Forelimb muscle (tissue), 1 donor: Measurements from ENCODE around the gene PHB1. TPM values are rescaled to one million over a fixed set of nuclear protein-coding genes. Genes with fewer than 3 reads are reported as not detected.
"Not testable (repeated sequence)": the region's sequence is repeated elsewhere in the genome, so short reads cannot be mapped to it uniquely, and the experiment has no call there.

Experiments used
- DNase-seq: peaks from one replicate; pipeline ENCODE4 v3.0.0-alpha.2; 2013; ENCODE audit warnings: low read depth
- polyA plus RNA-seq: library from polyadenylated mRNA; unstranded; fragments of 120-200 nt; gene quantifications from one replicate; pipeline ENCODE4 v1.2.1, GENCODE V29; 2013; ENCODE audit not compliant: insufficient read length

The PHB1 gene
- polyA plus RNA-seq, 1 donor = 133 TPM

DNA sequence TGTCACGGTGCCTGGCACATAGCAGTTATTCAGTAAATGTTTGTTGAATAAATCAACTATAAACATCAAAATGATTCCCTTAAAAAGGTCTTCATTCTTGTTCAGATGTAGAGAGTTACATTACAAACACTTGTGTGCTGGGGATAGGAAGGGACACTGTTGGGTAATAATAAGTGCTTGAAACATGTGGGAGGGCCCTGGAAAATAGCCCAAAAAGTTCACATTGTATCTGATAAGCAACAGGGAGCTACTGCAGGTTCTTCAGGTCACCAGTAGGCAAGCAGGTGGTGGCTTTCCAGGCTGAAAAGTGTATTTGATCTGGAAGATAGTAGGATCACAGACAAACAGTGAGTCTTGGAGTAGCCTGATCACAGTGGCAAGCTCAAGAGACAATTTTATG is 33.6 kb downstream of the PHB1 start:
- DNase-seq = no peak

DNA sequence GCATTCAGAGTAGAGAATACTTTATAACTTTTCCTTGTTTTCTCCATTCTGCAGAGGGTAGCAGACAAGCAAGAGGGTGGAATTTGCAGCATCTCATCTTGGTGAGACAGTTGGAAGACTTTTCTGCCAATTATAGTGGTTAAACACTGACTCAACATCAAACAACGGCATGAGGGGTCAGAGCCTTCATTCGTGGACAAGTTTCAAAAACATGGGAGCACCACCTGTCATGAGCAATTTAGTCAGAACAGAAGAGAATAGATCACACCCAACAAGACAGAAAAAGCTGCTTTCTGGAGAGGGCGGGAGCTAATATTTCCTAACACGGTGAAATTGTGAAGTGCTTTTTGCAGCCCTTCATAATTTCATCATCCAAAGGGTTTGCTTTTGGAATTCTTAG is 34.8 kb downstream of the PHB1 start:
- no peak for DNase-seq

DNA sequence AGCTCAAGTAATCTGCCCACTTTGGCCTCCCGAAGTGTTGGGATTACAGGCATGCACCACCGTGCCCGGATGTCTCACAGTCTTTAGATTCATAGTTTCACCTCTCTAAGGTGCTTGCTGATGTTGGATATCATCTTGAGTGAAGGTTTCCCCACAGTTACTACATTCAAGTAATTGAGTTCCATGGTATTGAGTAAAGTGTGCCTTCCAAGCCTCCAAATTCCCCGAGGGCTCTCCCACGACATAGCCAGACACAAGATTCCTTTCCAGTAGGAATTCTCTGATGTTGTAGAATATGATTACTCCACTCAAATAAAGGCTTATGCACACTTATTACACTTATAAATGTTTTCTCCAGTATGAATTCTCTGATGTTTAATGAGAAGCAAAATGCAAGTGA is 36.4 kb downstream of the PHB1 start:
- no peak for DNase-seq

DNA sequence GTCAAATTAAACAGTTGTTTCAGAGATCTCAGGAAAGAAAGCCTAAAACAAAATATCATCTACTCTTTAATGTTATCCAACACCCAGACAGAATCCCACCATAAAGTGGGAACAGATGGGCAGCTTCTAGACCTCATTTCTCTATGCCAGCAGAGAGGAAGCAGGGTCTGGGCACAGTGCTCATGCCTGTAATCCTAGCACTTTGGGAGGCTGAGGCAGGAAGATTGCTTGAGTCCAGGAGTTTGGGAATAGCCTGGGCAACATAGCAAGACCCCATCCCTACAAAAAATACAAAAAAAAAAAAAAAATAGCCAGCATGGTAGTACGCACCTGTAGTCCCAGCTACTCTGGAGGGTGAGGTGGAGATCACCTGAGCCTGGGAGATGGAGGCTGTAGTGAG is 39.1 kb downstream of the PHB1 start:
- DNase-seq = no peak

DNA sequence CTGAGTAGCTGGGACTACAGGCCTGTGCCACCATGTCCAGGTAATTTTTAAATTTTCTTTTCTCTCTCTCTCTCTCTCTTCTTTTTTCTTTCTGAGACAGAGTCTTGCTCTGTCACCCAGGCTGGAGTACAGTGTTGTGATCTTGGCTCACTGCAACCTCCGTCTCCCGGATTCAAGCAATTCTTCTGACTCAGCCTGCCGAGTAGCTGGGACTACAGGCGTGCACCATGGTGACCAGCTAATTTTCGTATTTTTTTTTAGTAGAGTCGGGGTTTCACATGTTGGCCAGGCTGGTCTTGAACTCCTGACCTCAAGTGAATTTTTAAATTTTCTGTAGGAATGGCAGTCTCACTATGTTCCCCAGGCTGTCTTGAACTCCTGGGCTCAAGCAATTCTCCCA is 41.6 kb downstream of the PHB1 start:
- DNase-seq = no peak

DNA sequence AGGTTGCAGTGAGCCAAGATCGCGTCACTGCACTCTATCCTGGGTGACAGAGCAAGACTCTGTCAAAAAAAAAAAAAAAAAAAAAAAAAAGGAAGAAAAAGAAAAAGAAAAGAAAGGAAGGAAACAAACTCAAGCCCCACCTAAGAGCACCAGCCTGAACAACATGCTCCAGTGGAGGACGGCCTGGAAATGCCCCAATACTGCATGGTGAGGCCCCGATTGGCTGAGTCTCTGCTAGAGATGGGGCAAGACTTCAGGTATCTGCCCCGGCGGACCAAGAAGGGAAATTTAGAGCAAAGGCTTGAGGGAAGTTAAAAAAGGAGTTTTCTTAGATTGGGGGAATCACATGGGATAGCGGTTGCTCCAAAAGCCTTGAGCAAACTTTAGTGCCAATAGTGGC is 42.3 kb downstream of the PHB1 start:
- DNase-seq = no peak

DNA sequence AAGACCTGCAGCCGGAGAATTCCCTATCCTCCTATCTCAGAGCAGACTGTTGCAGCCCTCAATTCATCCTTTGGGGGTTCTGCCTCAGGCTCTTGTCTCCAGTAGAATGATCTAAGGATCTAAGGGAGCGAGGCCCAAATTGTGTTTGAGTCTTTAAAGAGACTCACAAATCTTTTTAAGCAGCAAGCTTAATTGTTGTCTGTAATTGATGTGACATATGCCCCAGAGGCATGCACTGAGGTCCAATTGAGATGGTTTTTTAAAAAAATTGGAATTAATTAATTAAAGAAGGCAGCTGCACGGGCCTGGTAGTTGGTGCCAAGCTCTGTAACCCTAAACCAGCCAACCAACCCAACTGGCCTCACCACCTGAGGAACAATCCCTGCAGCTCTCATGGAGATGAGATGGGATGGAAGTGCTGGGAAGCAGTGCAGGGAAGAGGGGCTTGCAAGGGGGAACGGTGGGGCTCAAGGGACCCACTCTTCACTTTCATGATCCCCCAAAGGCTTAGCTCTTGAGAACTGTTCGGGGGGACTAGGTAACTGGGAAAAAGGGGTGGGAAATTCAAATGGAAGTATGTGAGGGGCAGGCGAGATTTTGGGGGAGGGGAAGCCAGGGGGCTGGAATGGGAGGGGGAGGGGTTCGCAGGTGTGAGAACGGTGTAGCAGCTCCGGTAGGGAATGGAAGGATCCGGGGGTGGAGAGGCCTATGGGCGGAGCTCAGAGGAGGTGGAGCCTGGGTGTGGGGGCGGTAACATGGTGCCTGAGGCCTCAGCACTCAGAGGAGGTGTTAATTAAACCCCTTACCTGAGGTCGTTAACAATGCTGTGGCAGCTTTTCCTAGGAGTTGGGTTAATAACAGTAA is 43.5 kb downstream of the PHB1 start:
- no peak for DNase-seq

DNA sequence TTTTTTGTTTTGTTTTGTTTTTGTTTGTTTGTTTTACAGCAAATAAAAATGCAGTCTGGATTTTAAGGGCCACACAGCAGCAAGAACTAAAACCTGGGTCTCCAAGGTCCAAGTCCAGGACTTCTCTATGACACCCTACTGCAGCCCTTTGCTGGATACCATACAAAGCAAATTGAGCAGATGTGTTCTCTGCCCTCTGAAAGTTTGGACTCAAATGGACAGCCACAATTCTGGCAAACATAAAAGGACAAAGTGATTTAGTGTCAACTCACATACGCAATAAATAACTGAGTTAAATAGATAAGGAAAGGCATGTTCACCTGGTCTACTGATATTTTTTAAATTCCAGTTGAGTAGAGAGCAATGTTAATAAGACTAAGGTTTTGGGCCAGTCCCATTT is 44.9 kb downstream of the PHB1 start:
- no peak for DNase-seq

DNA sequence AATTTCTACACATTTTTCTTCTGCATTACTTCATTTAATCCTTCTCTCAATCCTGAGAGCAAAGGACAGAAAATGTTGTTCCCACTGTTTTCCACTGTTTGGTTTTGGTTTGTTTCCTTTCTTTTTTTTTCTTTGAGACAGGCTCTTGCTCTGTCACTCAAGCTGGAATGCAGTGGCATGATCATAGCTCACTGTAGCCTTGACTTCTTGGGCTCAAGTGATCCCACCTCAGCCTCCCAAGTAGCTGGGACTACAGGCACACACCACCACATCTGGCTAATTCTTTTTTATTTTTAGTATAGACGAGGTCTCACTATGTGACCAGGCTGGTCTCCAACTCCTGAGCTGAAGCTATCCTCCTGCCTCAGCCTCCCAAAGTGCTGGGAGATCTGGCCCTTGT is 45.6 kb downstream of the PHB1 start:
- DNase-seq = no peak

DNA sequence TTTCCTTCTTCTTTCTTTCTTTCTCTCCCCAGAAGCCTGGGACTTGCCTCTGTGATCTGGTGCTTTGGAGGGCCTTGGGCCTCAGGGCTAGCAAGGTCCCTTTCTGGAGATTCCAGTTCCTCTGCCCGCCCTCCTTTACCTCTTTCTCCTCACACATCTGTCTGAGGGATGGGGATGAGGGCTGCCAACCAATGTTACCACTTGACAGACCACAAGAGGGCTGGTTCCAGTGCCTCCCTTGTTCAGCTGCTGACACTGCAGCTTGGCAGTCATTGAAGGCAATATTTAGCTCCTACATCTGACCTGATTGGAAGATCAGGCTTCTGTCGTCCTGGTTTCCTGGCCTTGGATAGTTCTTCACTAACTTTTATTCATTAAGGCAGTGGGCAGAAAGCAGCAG is 49.0 kb downstream of the PHB1 start:
- no peak for DNase-seq

DNA sequence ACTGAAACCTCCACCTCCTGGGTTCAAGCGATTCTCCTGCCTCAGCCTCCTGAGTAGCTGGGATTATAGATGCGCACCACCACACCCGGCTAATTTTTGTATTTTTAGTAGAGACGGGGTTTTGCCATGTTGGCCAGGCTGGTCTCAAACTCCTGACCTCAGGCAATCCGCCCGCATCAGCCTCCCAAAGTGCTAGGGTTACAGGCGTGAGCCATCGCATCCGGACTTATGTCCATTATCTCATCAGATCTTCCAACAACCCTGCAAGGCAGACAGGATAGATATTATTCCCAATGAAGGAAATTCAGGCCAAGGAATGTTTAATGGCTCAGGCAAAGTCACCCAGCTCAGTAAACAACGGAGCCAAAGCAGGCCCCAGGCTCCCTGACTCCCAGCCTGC is 49.6 kb downstream of the PHB1 start:
- DNase-seq = not testable (repeated sequence)

DNA sequence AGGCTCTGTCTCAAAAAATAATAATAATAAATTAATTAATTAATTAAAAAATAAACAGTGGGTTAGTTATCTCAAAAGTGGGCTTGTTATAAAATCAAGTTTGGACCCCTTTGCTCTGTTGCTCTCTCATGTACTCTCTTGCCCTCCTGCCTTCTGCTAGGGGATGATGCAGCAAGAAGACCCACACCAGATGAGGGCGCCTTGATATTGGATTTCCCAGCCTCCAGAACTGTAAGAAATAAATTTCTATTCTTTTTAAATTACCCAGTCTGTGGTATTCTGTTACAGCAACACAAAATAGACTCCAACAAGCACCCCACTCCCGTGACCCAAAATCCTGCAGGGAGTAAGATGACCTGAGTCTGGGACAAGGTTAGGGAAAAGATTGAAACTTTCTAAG is 50.6 kb downstream of the PHB1 start:
- DNase-seq = no peak

DNA sequence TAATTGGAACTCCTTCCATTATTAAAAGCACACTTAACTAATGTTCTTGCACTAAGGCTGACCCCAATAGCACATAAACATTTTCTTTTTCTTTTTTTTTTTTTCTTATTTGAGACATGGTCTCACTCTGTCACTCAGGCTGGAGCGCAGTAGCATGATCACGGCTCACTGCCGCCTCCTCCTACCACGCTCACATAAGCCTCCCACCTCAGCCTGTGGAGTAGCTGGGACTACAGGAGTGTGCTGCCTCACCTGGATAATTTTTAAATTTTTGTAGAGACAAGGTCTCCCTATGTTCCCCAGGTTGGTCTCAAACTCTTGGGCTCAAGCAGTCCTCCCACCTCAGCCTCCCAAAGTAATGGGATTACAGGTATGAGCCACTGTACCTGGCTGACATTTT is 51.4 kb downstream of the PHB1 start:
- DNase-seq = no peak

DNA sequence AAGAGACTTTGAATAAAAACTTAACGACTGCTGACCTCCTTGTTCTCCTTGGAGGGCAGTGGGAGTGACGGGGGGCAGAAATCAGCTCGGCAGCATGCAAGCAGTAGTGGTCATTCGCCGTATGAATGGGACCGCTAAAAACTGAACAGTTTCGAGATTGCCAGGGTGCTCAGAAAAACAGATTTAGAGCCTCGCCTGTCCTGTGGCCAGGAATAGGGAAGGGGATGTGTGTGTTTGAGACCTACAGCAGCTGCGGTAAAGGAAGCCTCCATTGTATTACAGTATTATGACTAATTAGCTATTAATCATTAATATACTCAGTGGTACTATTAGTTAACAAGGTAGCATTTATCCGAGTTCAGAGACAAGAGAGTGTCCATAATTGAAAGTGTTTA is 52.0 kb downstream of the PHB1 start:
- DNase-seq = no peak

DNA sequence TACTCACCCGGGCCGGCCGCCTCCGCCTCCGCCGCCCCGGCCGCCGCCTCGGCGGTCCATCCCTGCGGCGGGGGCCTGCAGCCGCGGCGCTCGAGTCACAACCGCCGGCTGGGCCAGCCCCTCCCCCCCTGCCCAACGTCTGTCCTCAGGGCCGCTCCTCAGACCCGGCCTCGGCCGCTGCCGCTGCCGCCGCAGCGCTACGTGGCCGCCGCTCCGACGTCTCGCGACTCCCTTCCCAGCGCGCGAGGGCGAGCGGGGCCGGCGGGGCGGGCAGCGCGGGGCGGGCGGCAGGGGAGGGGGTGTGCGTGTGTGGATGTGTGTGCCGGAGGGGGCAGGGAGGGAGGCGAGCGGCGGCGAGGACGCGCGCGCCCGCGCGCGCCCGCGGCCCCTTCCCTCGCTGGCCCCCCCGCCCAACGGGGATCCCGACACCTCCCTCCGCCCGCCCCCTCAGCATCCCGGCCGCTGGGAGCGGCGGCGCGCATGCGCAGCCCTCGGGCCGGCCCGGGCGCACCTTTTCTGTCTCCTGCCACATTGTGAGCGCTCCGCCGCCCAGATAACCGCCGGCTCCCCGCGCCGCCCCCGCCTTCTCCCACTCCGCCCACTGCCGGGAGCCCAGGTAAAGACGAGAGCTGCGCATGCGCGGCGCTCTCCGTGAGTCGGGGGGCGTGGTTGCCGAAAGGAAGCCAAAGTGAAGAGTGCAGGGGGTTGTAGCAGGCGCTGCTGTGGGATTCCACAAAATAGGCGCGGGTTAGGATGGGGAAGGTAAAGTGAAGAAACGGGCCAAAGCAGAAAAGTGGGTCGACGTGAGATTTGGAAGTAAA is 52.6 kb downstream of the PHB1 start, which contains the start of gene ZNF652:
Gene ZNF652, minus strand, starts transcription at position 349 of the 821 bp plus-strand sequence. CDS start 44,525 bp downstream, outside the sequence.
- peak; percentile 76 for DNase-seq

DNA sequence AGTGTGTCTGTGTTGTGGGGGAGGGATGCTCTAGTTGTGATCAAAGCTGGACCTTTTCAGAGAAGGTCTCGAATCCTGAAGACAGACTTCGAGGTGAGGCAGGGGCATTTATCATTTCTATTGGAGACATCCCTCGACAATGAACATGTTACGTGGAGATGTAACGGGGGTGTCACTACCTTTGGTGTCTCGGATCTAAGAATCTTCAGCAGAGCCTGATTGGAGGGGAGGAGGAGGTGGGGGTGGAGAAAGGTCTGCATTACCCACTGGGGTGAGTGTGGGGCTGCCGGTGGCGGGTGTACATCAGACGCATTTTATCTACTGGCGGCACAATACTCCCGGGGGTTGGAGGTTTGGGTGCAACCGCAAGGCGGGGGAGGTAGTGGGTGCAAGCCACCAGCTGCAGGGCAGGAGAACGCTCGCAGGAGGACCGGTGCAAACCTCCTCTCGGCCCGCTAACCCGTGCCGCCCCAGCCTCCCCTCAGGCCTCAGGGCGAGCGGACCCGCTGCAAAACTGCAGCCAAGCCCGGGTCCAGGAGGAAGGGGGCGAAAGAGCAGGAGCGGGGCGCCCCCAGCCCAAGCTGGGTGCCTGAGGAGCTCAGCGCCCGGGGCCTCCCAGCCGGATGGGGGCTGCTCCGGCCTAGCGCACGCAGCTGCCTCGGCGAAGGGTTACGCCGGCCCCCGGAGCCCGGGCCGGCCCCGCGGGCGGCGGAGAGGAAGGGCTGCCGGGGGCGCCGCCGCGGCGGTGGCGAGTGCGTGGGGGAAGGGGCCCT is 53.4 kb downstream of the PHB1 start:
- DNase-seq = no peak

DNA sequence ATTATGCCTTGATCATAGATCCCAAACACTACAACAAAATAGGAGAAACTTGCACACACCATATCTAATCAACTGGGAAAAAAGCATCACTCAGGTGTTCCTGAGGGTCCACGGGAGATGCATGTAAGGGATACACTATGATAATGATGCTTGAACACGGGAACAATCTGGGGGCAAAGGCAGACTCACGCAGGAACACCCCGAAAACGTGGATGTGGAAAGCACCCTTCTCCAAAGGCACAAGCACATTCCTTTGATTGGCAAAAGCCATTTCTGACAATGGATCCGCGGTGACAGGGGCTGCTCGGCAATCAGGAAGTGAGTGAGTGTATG is 53.9 kb downstream of the PHB1 start:
- no peak for DNase-seq

DNA sequence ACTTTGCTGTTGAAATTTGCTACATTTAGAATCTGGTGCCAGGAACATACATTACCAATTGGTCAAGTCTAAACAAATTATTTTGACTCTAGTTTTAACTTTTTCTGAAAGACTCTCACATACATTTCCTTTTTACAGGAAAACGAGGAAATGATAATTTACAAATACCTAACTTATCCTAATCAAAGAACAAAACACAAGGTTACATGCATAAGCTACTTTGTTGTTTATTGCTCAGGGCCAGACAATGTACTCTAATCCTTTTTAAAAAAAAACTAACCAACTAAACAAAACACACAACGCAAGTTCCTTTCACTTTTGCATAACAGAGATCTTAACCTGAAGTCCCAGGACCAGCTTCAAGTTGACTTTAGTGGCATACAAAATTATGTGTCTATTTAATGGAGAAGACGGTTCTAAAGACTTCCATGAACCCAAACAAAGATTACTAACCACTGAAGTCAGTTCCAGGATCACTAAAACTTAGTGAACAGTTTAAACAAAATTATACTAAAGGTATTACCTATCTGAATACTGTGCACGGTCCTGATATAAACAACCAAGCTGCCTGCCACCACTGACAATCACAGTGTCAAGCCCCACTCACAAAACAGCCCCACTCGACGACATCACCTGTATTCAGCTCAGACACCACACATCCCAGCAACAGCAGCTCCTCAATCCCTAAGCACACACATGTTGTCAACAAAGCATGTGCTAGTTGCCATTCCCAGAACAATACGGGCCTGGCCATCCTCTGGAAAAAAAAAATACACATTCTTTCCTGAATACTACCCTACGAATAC is 54.5 kb downstream of the PHB1 start:
- DNase-seq = no peak

DNA sequence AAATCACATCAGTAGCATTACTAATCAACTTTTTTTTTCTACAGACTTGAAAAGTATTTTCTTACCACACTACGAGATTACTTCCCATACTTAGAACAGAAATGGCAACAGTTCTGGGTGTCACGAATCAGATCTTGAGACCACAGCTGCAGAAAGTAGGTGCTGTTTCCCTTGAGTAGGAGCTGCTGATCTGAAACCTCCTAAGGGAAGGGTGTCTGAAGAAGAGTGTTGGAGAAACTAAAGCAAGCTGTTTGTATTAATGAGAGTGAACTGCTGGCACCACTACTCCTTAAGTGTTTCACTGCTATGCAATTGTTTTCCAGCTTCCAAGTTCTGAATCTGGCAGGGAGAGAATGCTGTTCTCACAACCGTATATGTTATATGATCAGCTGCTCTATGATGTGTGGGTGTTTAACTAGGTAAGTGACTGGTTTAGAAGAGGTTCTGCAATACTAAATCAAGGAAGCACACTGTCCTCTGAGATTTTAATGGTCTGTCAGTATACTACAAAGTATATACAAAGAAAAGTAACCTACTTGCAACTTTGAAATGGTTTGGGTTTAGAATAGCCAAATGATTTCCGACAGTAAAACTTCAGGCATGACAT is 55.9 kb downstream of the PHB1 start:
- DNase-seq = no peak

DNA sequence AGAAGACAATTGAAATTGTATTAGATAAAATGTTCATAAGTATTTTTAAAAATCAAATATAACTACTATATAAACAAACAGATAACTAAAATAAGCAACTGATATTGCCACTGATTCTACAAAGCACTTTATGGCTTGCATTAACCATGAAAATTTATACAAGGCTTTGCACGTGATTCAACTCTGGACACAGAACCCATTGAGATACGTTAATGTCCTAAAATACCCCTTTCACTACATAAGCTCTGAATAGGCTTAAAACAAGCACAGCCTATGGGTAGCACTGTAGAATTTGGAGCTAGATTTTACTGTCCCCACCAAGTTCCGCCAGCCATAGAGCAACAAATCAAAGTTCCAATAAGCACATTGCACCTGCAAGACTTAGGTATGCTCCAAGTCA is 57.2 kb downstream of the PHB1 start:
- DNase-seq = no peak

DNA sequence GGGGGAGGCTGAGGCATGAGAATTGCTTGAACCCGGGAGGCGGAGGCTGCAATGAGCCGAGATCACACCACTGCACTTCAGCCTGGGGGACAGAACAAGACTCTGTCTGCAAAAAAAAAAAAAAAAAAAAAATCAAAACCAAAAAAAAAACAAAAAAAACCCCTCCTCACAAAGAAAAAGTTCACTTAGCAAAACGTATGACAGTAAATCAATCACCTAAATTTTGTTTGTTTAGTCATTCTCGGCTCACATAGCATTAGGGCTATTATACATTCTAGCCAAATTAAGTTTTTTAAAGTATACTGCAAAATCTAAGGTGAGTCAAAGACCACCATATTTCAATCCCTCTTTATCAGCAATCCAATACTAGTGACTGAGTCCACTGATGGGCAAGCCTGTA is 58.4 kb downstream of the PHB1 start:
- no peak for DNase-seq
